Measurements from ENCODE around the gene RAB5A.

Gene RAB5A

GRCh38 chr3:20001932-20002331, 55.0 kb downstream of the RAB5A start:
- no peak for DNase-seq
- Mint-ChIP-seq H3K27me3 (ENCODE audit: low read depth, poor library complexity) (no peaks in the 10 kb centered on the region), H3K36me3 (ENCODE audit: low read depth) (no peaks in the 10 kb centered on the region), H3K4me1 (no peaks in the 10 kb centered on the region), H3K4me3 (no peak overlapping the region), H3K27ac (no peak overlapping the region), H3K9me3 (no peaks in the 10 kb centered on the region)
- TF ChIP-seq CTCF (IDR thresholded peaks at IDR 0.05) = no peak

GRCh38 chr3:20007960-20008359, 61.1 kb downstream of the RAB5A start:
- Mint-ChIP-seq H3K27me3 (ENCODE audit: low read depth, poor library complexity) (no peaks in the 10 kb centered on the region), H3K36me3 (ENCODE audit: low read depth) (no peaks in the 10 kb centered on the region), H3K27ac (no peak overlapping the region), H3K4me3 (no peak overlapping the region), H3K4me1 (no peaks in the 10 kb centered on the region), H3K9me3 (no peaks in the 10 kb centered on the region)
- DNase-seq = no peak
- no peak for TF ChIP-seq CTCF (IDR thresholded peaks at IDR 0.05)

GRCh38 chr3:20008646-20009045, 61.7 kb downstream of the RAB5A start:
- no peaks in the 10 kb centered on the region for H3K36me3 Mint-ChIP-seq (ENCODE audit: low read depth)
- DNase-seq = no peak
- no peak overlapping the region for H3K27ac Mint-ChIP-seq
- H3K27me3 Mint-ChIP-seq (ENCODE audit: low read depth, poor library complexity) = no peaks in the 10 kb centered on the region
- TF ChIP-seq CTCF (IDR thresholded peaks at IDR 0.05) = no peak
- H3K9me3 Mint-ChIP-seq = no peaks in the 10 kb centered on the region
- no peak overlapping the region for H3K4me3 Mint-ChIP-seq
- no peaks in the 10 kb centered on the region for H3K4me1 Mint-ChIP-seq

GRCh38 chr3:20012164-20012563, 65.3 kb downstream of the RAB5A start, which contains the start of gene PP2D1:
TSS of gene PP2D1 (minus strand) at chr3:20012264. CDS start at chr3:20012072, 192 bp downstream.
- no peaks in the 10 kb centered on the region for H3K27me3 Mint-ChIP-seq (ENCODE audit: low read depth, poor library complexity)
- no peak within 1 kb of the TSS for H3K4me3 Mint-ChIP-seq
- no peak within 1 kb of the TSS for H3K27ac Mint-ChIP-seq
- no peak for TF ChIP-seq CTCF (IDR thresholded peaks at IDR 0.05)
- no peaks in the 10 kb centered on the region for H3K36me3 Mint-ChIP-seq (ENCODE audit: low read depth)
- no peaks in the 10 kb centered on the region for H3K4me1 Mint-ChIP-seq
- H3K9me3 Mint-ChIP-seq = no peaks in the 10 kb centered on the region
- no peak for DNase-seq

GRCh38 chr3:20013396-20013795, 66.5 kb downstream of the RAB5A start:
- no peaks in the 10 kb centered on the region for H3K9me3 Mint-ChIP-seq
- no peak for DNase-seq
- H3K36me3 Mint-ChIP-seq (ENCODE audit: low read depth) = no peaks in the 10 kb centered on the region

More at GRCh38 chr3:20013396-20013795, 66.5 kb downstream of the RAB5A start:
- Mint-ChIP-seq H3K4me3 (no peak overlapping the region), H3K4me1 (no peaks in the 10 kb centered on the region), H3K27me3 (ENCODE audit: low read depth, poor library complexity) (no peaks in the 10 kb centered on the region), H3K27ac (no peak overlapping the region)
- TF ChIP-seq CTCF (IDR thresholded peaks at IDR 0.05) = no peak
